Urothelium cell line (cell line): ENCODE results near the gene MYBPHL.
A peak's percentile ranks its signal among the peaks of the same experiment; 100 is the strongest.

Source experiments
- DNase-seq: peaks from one replicate; pipeline ENCODE4 v3.0.0; 2011; ENCODE audit warnings: low spot score, mixed read lengths
- FAIRE-seq: peaks from 2 replicates; lab custom pipeline; 2011; peaks lifted over from hg19 to GRCh38; lab: Jason Lieb, UNC

Gene MYBPHL

GRCh38 chr1:109266965-109267364 lies 39.8 kb downstream of the MYBPHL start:
- FAIRE-seq = peak; percentile 74
- peak; percentile 79 for DNase-seq

DNA sequence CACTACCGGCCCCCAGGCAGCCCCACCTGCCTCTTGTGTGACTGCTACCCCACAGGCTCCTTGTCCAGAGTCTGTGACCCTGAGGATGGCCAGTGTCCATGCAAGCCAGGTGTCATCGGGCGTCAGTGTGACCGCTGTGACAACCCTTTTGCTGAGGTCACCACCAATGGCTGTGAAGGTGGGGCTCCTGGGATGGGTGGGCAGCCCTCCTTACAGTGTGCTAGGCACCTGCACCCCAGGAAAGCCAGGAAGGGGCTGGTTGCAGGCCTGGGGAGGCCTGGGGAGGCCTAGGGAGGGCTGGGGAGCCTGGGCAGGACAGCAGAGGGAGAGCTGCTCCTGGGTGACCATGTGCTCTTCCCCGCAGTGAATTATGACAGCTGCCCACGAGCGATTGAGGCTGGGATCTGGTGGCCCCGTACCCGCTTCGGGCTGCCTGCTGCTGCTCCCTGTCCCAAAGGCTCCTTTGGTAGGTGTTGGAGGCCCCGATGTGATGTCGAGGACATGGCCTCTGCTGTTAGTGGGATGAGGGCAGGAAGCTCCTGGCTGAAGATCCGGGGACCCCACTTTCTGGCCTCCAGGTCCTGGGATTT lies 41.0 kb downstream of the MYBPHL start:
- FAIRE-seq (no peak), DNase-seq (no peak)

DNA sequence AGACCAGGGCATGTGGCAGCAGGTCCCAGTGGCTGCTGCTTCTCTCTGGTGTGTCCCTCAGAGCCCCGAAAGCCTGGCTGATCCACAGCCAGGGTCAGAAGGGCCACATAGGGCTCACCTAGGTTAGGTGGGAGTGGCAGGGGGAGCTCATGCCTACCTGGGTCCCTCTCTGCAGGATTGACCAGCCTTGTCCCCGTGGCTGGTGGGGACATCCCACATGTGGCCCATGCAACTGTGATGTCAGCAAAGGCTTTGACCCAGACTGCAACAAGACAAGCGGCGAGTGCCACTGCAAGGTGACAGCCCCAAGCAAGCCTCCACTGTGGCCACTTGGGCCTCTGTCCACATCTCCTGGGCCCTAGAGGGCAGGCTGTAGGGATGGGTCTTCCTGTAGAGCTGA lies 41.8 kb downstream of the MYBPHL start:
- FAIRE-seq (no peak), DNase-seq (no peak)

GRCh38 chr1:109264379-109264755 lies 42.4 kb downstream of the MYBPHL start:
- FAIRE-seq = peak; percentile 90
- no peak for DNase-seq

DNA sequence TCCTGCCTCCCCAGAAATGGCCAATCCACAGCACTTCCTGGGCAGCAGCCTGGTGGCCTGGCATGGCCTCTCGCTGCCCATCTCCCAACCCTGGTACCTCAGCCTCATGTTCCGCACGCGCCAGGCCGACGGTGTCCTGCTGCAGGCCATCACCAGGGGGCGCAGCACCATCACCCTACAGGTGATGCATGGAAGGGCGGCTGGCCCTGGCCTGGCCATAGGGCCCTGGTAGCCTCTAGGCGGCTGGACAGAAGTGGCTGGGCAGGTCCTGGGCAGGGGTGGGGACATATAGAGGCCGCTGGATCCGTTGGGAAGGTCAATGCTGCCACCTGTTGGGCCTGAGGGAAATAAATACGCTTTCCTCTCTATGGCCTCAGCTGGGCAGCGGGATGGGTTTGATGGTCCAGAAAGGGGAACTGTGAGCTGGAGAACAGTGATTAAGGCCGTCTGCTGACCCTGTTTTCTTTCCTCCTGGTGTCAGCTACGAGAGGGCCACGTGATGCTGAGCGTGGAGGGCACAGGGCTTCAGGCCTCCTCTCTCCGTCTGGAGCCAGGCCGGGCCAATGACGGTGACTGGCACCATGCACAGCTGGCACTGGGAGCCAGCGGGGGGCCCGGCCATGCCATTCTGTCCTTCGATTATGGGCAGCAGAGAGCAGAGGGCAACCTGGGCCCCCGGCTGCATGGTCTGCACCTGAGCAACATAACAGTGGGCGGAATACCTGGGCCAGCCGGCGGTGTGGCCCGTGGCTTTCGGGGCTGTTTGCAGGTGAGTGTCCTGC lies 43.0 kb downstream of the MYBPHL start:
- DNase-seq (peak; percentile 84), FAIRE-seq (peak; percentile 99)

- FAIRE-seq = peak; percentile 17
- DNase-seq = no peak
Observed at GRCh38 chr1:109263234-109263596, 43.6 kb downstream of the MYBPHL start.

DNA sequence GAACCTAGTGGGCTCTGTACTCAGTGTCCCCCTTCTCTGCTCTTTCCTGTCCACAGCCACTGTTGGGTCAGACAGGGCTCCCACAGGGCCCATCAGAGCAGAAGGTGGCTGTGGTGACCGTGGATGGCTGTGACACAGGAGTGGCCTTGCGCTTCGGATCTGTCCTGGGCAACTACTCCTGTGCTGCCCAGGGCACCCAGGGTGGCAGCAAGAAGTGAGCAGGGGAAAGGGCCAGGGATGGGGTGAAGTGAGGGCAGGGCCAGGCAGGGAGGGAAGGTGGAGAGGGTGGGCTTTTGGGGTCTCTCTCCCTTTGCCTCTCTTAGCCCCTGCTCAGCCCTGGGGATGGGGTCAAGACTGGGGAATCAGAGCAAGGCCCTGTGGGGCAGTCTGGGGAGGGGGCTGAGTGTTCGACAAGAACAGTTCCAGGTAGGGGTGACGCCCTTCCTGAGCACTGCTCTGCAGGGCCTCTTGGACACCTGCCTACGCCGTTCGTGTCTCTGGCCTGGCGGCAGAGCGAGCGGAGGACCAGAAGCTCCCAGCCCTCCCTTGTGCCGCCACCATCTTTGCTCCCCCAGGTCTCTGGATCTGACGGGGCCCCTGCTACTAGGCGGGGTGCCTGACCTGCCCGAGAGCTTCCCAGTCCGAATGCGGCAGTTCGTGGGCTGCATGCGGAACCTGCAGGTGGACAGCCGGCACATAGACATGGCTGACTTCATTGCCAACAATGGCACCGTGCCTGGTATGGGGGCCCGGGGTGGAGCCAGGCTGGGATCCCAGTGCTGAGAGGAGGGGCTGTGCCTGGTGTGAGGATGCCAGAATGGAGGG lies 44.4 kb downstream of the MYBPHL start:
- FAIRE-seq (no peak), DNase-seq (no peak)

DNA sequence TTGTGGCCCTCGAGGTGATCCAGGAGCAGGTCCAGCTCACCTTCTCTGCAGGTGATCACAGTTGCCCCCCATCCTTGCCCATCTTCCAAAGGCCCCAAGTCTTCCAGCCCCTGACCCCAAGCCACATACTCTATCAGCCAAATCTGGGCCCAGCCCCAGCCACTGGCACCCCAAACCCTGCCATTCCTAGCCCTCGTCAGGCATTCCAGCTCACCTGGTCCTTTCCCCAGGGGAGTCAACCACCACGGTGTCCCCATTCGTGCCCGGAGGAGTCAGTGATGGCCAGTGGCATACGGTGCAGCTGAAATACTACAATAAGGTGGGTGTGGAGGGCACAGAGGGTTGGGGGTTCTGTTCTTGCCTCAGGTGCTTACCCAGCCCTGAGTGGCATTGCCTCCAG lies 45.2 kb downstream of the MYBPHL start:
- FAIRE-seq (no peak), DNase-seq (no peak)

GRCh38 chr1:109261006-109261405 lies 45.8 kb downstream of the MYBPHL start:
- FAIRE-seq (no peak), DNase-seq (no peak)

DNA sequence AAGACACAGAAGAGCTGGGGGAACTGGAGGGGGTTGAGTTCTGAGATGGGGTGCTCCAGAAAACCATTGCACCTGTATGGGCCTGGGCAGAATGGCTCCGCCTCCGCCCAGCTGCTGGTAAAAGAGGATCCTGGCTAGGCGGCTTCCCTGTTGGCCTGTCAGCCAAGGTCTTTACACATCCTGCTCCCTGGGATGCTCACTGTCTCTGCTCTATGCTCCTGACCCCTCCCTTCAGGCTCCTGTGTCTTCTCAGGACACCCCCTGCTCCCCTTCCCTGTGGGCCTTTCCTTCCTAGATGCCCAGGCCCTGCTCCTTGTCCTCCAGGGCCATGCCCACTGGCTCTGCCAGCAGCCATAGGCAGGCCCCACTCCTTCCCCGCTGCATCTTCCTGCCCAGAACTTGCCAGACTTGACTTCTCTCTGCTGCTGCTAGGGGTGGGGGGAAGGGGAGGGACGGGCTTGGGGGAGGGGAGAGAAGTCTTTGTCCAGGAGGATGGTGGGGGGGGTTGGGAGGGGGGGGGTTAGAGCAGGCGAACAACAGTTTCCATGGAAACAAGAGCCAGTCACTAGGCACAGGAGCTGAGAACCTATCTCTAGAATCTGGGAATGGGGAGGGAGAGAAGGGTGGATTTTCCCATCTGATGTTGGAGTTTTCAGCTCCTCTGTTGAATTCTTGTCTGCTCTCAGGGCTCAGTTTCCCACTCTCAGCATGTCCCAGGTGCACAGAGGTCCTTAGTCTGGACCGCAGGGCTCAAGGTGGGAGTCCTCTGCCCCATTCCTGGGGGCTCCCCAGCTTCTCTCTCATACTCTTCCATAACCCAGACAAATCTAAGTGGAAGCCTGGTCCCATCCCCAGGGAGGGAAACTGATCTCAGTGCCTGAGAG lies 46.9 kb downstream of the MYBPHL start:
- no peak for DNase-seq
- no peak for FAIRE-seq

- no peak for DNase-seq
Observed at GRCh38 chr1:109258481-109259466, 48.0 kb downstream of the MYBPHL start.

DNA sequence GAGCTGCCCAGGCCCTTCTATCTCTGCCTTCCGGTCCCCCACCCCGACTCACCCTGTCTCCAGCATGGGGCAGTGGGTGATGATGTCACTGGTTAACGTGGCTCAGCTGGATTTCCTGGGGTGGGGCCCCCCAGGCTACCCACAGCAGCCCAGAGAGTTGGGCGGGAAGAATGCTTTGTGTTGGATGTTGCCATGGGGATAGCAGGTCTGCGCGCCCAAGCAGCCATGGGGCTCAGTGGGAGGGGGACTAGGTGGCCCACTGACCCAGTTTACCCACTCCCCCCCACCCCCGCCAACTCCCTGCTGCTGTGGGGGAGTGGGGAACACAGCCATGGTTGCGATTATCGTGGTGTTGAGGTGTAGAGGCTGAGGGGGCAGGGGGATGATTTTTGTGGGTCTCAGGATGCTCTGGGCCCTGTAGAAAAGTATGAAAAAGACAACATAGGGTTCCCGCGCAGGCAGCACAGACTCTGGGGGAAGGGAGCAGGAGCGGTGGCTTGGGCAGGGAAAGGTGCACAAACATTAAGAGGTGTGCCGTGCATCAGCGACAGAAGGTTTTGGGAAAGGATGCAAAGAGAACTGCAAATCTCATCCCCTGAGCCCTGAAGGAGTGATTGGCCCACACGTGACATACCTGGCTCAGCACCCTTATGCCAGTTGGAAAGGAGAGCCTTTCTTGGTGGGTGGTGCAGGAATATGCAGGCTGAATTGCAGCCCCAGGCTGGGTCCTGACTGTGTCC lies 49.0 kb downstream of the MYBPHL start:
- FAIRE-seq (peak; percentile 23), DNase-seq (no peak)

More at GRCh38 chr1:109258481-109259466, 48.0 kb downstream of the MYBPHL start:
- FAIRE-seq = no peak

DNA sequence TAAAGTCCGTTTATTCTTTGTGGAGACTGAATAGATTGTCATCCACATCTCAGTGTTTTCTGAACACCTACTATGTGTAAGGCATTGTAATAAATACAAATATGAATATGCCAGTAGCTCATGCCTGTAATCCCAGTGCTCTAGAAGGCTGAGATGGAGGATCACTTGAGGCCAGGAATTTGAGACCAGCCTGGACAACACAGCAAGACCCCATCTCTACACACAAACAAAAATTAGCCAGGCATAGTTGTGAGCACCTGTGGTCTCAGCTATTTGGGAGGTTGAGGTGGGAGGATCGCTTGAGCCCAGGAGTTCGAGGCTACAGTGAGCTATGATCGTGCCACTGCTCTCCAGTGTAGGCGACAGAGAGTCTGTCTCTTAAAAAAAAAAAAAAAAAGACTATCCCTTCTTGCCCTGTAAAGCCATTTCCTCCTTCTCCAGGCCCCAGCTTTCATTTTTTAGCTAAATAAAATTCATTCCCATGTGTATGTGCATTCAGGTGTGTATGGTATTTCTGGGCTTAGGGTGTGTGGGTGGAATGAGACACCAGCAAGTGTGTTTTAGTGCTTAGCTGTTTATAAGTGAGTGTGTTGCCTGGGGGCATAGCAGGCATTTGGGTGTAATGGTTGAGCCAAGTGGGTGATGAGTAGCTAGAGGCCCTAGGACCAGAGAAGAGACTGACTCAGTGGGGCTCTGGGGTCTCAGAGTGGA lies 49.7 kb downstream of the MYBPHL start:
- no peak for FAIRE-seq
- DNase-seq = no peak

DNA sequence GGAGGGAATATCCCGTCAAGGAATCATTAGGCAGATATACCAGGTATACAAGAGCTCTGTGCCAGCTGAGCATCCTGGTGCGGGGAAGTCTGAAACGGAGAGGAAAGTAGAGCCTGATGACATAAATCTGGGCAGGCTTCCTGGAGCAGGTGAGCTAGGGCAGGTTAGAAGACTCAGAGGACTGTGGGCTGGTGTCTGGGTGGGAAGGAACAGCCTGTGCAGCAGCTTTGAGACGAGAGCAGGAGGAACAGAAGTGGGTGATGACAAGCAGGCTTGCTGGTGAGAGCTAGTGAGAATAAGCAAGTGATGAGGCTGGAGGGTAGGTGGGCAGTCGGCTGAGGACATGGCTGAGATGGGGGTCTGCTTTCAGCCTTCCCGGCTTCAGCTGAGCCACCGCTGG lies 50.7 kb downstream of the MYBPHL start:
- DNase-seq = no peak
- no peak for FAIRE-seq

GRCh38 chr1:109255678-109256077 lies 51.1 kb downstream of the MYBPHL start:
- DNase-seq = no peak
- FAIRE-seq = no peak

GRCh38 chr1:109255097-109255651 lies 51.6 kb downstream of the MYBPHL start:
- no peak for DNase-seq
- FAIRE-seq = no peak

DNA sequence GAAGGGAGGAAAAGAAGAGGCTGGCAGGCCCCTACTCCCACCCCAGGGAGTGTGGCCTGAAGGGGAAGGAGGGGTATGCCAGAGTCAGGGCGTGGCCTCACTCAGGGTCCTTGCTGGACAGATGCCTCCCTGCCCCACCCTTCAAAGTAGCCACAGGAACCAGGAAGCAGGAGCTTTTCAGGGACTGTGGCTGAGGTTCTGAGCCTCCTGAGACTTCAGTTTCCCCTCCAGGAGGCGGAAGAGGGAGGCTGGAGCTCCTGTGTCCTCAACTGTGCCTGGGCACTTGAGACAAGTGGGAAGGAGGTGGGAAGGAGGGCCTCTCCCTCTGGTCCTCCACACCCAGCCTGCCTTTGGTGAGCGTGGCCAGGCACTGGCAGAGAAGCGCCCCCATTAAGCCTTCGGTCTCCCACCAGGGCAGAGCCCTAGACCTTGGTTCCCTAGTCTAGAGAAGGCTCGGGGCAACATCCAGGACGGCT lies 52.2 kb downstream of the MYBPHL start:
- DNase-seq = no peak
- no peak for FAIRE-seq
